ENCODE measurements around the gene TMEM200A. TPM values are rescaled to one million over a fixed set of nuclear protein-coding genes. Genes with fewer than 3 reads are reported as not detected.

TMEM200A gene
- total RNA-seq, 2 experiments from 2014 or later = 1.3 to 1.4 TPM

DNA sequence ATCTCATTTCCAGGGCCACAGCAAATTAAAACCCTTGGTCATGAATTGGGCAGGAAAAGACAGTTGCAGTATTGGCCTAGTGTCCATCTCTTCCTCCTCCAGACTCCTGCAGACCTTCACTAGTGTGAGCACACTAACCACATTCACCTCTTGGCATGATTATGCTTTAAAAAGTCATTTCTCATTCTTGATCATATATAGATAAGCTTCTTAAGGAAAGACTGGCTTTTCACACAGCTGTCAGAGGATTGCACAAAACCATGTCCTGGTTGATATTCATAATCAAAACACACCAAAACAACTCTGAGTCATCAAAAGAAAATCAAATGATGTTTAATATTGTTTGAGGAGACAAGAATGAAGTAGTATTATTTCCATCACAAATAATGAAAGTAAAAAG lies 52.1 kb downstream of the TMEM200A start:
- peaks cover 5% of the 10 kb centered on the region for H3K9me3 Mint-ChIP-seq
- H3K27ac Mint-ChIP-seq = no peak overlapping the region
- H3K27me3 Mint-ChIP-seq = peaks cover 3% of the 10 kb centered on the region
- no peaks in the 10 kb centered on the region for H3K4me1 Mint-ChIP-seq
- POLR2A ChIA-PET = no interaction called here
- H3K4me3 Mint-ChIP-seq = no peak overlapping the region
- no peak for ATAC-seq (ENCODE audit: low read depth)
- no peak for DNase-seq
- peaks cover 7% of the 10 kb centered on the region for H3K36me3 Mint-ChIP-seq

DNA sequence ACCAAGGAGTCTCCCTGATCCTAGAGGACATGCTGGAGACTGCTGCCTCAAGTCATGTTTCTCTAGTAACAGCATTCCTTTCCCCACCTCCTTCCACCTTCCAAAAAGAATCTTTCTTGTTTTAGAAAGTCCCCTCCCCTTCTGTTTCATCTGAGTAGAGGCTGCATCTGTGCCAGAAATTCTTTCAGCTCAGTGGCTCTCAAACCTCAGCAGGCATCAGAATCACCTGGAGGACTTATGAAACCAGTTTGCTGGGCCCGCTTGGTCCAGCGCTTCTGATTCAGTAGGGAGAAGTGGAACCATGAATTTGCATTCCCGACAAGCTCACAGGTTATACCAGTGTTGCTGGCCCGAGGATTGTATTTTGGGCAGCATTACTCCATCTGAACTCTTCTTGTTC lies 55.1 kb downstream of the TMEM200A start:
- Mint-ChIP-seq H3K9me3 (peaks cover 2% of the 10 kb centered on the region), H3K4me3 (no peak overlapping the region), H3K4me1 (no peaks in the 10 kb centered on the region), H3K27me3 (peaks cover 5% of the 10 kb centered on the region), H3K27ac (no peak overlapping the region), H3K36me3 (peaks cover 3% of the 10 kb centered on the region)
- ATAC-seq (ENCODE audit: low read depth) (no peak), DNase-seq (no peak)
- POLR2A ChIA-PET = no interaction called here

DNA sequence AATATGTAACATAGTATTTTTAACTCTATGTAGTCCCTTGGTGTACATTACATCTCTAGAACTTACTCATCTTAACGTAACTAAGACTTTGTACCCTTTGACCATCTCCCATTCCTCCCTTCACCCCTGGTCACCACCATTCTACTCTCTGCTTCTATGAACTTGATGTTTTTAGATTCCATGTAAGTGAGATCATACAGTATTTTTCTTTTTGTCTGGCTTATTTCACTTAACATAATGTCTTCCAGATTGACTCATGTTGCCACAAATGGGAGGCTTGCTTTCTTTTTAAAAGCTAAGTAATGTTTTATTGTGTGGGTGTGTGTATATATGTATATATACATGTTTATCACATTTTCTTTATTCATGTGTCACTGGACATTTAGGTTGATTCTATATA lies 55.8 kb downstream of the TMEM200A start:
- H3K27me3 Mint-ChIP-seq = peaks cover 7% of the 10 kb centered on the region
- peaks cover 2% of the 10 kb centered on the region for H3K9me3 Mint-ChIP-seq
- peaks cover 3% of the 10 kb centered on the region for H3K36me3 Mint-ChIP-seq
- H3K27ac Mint-ChIP-seq = no peak overlapping the region
- no peaks in the 10 kb centered on the region for H3K4me1 Mint-ChIP-seq
- H3K4me3 Mint-ChIP-seq = no peak overlapping the region
- ATAC-seq (ENCODE audit: low read depth) (no peak), DNase-seq (no peak)
- POLR2A ChIA-PET = no interaction called here

DNA sequence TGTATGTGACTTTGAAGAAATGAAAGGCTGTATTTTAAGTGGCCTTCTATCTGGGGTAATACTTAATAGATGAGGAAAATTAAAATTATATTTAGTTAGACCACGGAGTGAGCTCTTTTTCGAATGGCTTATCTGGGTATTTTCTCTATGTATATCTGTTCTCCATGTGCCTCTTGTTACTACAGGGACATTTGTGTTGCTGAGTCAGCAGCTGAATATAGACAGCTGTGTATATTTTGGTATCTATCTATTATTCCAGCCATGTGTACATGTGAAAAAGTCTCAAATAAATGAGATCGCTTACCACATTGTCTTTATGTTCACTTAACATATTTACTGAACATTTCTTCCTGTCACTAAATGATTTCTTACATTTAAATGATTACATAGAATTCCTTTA lies 57.2 kb downstream of the TMEM200A start:
- no peak for DNase-seq
- Mint-ChIP-seq H3K9me3 (peaks cover 2% of the 10 kb centered on the region), H3K4me3 (no peak overlapping the region), H3K27ac (no peak overlapping the region), H3K36me3 (peaks cover 3% of the 10 kb centered on the region), H3K4me1 (no peaks in the 10 kb centered on the region), H3K27me3 (peaks cover 13% of the 10 kb centered on the region)
- ATAC-seq (ENCODE audit: low read depth) = no peak
- POLR2A ChIA-PET = no interaction called here

DNA sequence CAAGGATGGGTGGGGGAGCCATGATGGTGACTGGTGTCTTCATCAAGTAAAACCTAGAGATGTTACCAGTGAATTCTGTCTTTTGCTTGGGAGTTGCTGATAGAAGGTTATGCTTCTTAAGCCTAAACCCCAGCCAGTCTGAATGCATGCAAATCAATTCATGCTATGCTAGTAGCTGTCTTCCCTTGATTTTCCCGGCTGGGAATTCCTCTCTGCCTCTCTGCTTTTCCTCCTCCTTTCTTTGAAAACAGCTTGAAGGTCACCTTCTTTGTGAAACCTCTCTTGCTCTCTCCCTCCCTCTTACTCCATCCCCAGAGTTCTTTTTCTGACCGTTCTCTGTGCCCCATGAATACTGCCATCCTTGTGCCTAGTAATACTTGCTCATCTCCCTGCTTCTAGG lies 58.9 kb downstream of the TMEM200A start:
- DNase-seq (no peak), ATAC-seq (ENCODE audit: low read depth) (no peak)
- H3K36me3 Mint-ChIP-seq = no peaks in the 10 kb centered on the region
- no peak overlapping the region for H3K27ac Mint-ChIP-seq
- H3K9me3 Mint-ChIP-seq = peaks cover 2% of the 10 kb centered on the region
- H3K4me1 Mint-ChIP-seq = no peaks in the 10 kb centered on the region
- POLR2A ChIA-PET = no interaction called here
- peaks cover 13% of the 10 kb centered on the region for H3K27me3 Mint-ChIP-seq
- H3K4me3 Mint-ChIP-seq = no peak overlapping the region

DNA sequence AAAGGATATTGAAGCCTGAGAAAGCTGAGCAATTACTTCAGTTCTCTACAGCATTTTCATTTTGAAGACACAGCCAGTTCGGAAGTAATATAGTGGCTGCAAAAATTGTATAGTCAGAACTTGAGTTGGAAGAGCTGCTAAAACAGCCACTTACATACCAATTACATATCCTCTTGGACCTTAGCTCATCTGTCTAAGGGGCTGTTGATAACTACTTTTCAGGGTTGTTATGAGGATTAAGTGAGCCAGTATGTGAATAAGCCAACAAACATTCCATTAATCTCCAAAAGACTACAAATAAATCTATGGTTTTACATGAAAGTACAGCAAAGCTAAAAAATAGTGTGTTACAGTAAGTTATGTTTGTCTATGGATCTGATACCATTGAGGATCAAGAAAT lies 59.7 kb downstream of the TMEM200A start:
- H3K27ac Mint-ChIP-seq = no peak overlapping the region
- H3K36me3 Mint-ChIP-seq = no peaks in the 10 kb centered on the region
- peaks cover 13% of the 10 kb centered on the region for H3K27me3 Mint-ChIP-seq
- no peak for DNase-seq
- no peak overlapping the region for H3K4me3 Mint-ChIP-seq
- no peak for ATAC-seq (ENCODE audit: low read depth)
- POLR2A ChIA-PET = no interaction called here
- no peaks in the 10 kb centered on the region for H3K4me1 Mint-ChIP-seq
- H3K9me3 Mint-ChIP-seq = peaks cover 2% of the 10 kb centered on the region

DNA sequence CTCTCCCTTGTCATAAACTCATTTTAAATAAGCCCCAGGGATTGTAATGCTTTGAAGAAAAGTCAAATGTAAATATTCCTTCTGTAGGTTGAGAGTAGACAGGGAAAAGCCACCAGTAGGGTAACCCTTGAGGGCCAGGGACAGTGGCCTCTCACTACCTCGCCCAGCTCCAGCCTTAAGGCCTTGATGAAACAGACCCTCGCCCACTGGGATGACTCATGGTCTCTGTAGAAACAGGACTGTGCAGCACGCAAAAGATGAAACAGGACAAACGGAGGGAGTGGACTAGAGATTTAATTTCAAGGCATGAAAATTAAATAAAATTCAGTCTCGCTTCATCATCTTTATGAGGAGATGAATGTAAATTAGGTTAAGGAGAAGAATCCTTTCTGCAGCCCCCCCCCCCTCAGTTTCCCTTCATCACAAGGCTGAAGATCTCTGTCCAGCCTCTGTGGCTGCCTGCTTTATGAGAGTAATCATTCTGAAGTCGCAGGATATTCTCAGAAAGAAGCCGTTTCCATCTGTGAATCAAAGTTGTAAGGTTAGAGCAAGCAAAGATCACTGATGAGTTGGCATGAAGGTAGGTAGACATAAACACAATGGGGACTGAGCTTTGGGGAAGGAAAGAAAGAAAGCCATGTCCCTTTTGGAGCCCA lies 60.4 kb downstream of the TMEM200A start:
- no peak for ATAC-seq (ENCODE audit: low read depth)
- Mint-ChIP-seq H3K27ac (no peak overlapping the region), H3K4me3 (no peak overlapping the region), H3K27me3 (peaks cover 15% of the 10 kb centered on the region), H3K36me3 (no peaks in the 10 kb centered on the region), H3K4me1 (no peaks in the 10 kb centered on the region), H3K9me3 (peaks cover 2% of the 10 kb centered on the region)
- POLR2A ChIA-PET = no interaction called here
- no peak for DNase-seq

DNA sequence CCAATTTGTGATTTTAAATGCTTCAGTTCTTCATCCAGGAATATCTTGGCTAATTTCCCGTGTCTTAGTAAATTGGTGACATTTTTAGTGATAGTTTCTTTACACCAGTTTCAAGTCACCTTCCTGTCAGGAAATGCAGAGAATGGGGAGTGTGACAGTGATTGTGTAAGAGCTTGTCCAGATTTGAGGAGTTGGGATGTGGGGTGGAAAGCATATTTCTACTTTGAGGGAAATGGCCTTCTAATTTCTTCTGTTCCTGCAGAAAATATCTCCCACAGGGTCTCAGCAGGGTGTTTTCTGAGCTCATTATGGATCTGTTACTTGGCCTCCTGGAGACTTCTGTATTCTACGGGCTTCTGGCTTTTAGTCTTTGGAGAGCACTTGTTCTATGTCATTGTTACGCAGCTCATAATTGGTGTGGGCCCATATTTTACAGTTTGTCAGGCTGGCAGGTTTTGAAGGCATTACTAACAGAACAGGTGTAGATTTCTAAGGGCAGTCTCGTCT lies 65.6 kb downstream of the TMEM200A start:
- POLR2A ChIA-PET = no interaction called here
- no peak for DNase-seq
- Mint-ChIP-seq H3K27ac (no peak overlapping the region), H3K9me3 (no peaks in the 10 kb centered on the region), H3K4me3 (no peak overlapping the region), H3K36me3 (peaks cover 2% of the 10 kb centered on the region), H3K27me3 (peaks cover 13% of the 10 kb centered on the region), H3K4me1 (no peaks in the 10 kb centered on the region)
- no peak for ATAC-seq (ENCODE audit: low read depth)

DNA sequence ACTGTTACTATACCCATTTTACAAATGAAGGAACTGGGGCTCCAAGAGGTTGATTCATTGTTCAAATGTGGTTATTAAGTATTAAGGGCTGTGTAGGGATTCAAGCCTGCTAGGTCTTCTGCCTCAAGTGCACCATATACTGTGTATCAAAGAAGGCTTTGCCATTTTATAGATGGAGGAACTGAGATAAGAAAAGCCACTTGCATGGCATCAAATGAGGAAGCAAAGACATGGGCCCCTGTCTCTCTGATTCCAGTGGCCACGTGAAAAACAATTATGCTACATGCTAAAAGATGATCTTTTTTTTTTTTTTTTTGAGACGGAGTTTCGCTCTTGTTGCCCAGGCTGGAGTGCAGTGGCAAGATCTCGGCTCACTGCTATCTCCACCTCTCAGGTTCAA lies 67.0 kb downstream of the TMEM200A start:
- Mint-ChIP-seq H3K27ac (no peak overlapping the region), H3K27me3 (peaks cover 11% of the 10 kb centered on the region), H3K9me3 (peaks cover 2% of the 10 kb centered on the region), H3K36me3 (peaks cover 2% of the 10 kb centered on the region), H3K4me3 (no peak overlapping the region), H3K4me1 (peaks cover 2% of the 10 kb centered on the region)
- no peak for ATAC-seq (ENCODE audit: low read depth)
- POLR2A ChIA-PET = no interaction called here
- DNase-seq = no peak

DNA sequence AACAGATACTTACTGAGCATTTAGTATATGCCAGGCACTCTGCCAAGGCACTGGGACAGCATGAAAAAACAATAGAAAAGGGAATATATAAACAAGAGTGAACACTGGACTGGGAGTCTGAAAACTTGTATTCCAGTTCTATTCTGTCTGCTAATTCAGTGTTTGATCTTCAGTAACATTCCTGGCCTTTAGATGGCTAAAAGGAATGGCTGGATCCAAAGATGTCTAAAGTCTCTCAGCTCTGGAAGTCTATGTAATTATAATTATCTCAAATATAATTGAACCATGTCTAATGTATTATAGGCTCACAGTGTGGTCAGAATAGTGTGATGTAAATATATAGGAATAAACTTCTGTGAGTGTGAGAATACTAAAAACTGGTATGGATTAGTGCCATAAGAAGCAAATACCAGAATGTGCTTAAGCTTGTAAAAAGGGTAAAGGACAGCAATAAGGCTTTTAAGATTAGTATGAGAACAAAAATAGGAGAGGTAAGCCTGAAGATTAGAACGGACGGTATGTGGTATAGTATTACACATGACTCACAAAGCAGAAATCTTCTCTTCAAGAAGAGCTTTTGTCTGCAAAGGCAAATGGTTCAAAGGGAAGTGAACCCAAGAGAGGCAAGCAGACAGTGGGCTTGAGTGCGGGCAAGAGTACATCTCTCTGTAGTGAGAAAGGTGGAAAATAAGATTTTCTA lies 68.5 kb downstream of the TMEM200A start:
- Mint-ChIP-seq H3K4me1 (peaks cover 2% of the 10 kb centered on the region), H3K27ac (no peak overlapping the region), H3K4me3 (no peak overlapping the region), H3K36me3 (peaks cover 4% of the 10 kb centered on the region), H3K9me3 (peaks cover 2% of the 10 kb centered on the region), H3K27me3 (peaks cover 13% of the 10 kb centered on the region)
- POLR2A ChIA-PET = no interaction called here
- ATAC-seq (ENCODE audit: low read depth) = no peak
- DNase-seq = no peak

DNA sequence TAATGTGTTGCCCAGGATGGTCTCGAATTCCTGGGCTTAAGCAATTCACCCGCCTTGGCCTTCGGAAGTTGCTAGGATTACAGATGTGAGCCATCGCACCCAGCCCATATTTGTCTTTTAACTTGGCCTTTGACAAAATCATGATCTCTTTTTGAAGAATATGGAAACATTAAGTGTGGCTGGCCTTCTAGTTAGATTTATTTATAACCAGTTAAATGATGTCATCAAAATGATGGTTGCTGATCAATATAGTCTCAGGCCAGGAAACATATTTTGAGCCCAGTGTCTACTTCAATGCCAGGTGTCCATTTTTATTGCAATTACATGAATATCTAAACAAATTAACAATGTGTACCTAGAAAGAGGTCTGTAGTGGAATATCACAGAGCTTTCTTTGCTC lies 69.4 kb downstream of the TMEM200A start:
- Mint-ChIP-seq H3K4me1 (peaks cover 2% of the 10 kb centered on the region), H3K4me3 (no peak overlapping the region), H3K36me3 (peaks cover 4% of the 10 kb centered on the region), H3K27me3 (peaks cover 13% of the 10 kb centered on the region), H3K27ac (no peak overlapping the region), H3K9me3 (peaks cover 3% of the 10 kb centered on the region)
- POLR2A ChIA-PET = no interaction called here
- no peak for DNase-seq
- ATAC-seq (ENCODE audit: low read depth) = no peak

DNA sequence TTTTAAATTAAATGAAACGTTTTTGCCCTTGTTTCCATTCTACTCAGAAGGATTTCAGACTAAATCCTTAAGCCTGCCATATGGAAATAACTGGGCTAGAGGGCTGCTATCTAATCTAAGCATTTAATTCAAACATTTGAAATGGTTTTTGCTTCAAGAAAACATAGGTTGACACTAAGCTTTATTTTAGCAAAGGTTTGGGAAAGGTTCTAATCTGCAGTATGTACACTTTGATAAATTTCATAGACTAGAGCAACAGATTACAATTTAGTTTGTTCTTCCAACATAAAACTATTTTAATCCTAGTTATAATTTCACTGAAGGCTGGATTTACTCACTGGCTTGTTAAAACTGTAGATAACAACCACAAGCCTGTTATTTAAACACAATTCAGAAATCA lies 72.1 kb downstream of the TMEM200A start:
- POLR2A ChIA-PET = no interaction called here
- ATAC-seq (ENCODE audit: low read depth) = no peak
- Mint-ChIP-seq H3K27me3 (peaks cover 9% of the 10 kb centered on the region), H3K4me3 (no peak overlapping the region), H3K4me1 (peaks cover 2% of the 10 kb centered on the region), H3K27ac (no peak overlapping the region), H3K9me3 (peaks cover 5% of the 10 kb centered on the region), H3K36me3 (peaks cover 6% of the 10 kb centered on the region)
- no peak for DNase-seq

DNA sequence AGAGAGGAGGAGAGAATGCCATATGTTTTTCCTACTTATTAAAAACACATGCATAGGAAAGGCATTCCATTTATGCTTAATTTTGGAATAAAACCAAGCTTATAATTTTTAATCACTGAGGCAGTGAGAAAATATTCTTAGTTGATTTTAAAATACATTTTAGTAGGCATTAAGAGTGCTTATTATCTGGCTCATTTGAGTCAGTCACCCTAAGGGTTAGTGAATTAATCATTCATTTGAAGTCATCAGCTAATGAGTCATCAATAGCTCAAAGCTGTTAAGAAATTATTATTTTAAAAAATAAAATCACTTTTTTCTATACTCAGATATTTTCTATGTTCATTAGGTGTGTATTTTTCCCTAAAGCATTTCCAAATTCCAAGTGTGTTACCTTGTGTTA lies 81.6 kb downstream of the TMEM200A start:
- POLR2A ChIA-PET = no interaction called here
- ATAC-seq (ENCODE audit: low read depth) = no peak
- Mint-ChIP-seq H3K4me1 (no peaks in the 10 kb centered on the region), H3K4me3 (no peak overlapping the region), H3K36me3 (peaks cover 2% of the 10 kb centered on the region), H3K27me3 (no peaks in the 10 kb centered on the region), H3K27ac (no peak overlapping the region), H3K9me3 (peaks cover 2% of the 10 kb centered on the region)
- no peak for DNase-seq

DNA sequence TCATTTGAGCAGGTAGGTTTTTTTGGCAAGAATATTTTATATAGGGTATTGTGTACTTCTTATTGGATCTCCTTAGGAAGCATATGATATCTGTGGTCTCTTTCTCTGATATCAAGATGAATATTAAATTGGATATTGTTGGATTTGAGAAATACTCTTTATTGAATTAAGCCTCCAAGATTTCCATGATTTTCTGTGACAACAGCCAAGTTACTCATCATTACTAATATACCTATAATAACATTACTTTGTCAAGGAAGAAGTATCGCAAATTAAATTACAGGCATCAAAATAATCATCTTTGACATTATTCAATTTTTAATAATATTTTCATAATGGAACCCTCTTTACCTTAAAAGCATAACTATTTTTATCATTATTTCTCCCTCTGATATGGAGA lies 86.5 kb downstream of the TMEM200A start:
- POLR2A ChIA-PET = no interaction called here
- H3K4me3 Mint-ChIP-seq = no peak overlapping the region
- H3K27me3 Mint-ChIP-seq = no peaks in the 10 kb centered on the region
- peaks cover 2% of the 10 kb centered on the region for H3K9me3 Mint-ChIP-seq
- no peak overlapping the region for H3K27ac Mint-ChIP-seq
- no peaks in the 10 kb centered on the region for H3K4me1 Mint-ChIP-seq
- peaks cover 2% of the 10 kb centered on the region for H3K36me3 Mint-ChIP-seq
- DNase-seq = no peak
- no peak for ATAC-seq (ENCODE audit: low read depth)
